Measurements from ENCODE around the gene TMEM106C. TPM values are rescaled to one million over a fixed set of nuclear protein-coding genes. Genes with fewer than 3 reads are reported as not detected.

The TMEM106C gene
- total and polyA plus RNA-seq, 2 of the 4 experiments (the other 2 are of a cell fraction), result 72.1 to 74.6 TPM

GRCh38 chr12:47949441-47950341, 13.7 kb upstream of the TMEM106C start:
- Histone ChIP-seq H3K14ac (replicated peaks; ENCODE audit: low read depth, low read length) (no peak overlapping the region), H3K4me3 (ENCODE audit: insufficient read depth, low read depth, low read length) (no peak overlapping the region), H3K4me1 (ENCODE audit: control insufficient read depth, insufficient read depth, low read length) (peaks cover 12% of the 10 kb centered on the region), H4K5ac (ENCODE audit: low read depth, low read length) (no peak overlapping the region), H3K4me2 (ENCODE audit: low read depth, low read length) (no peak overlapping the region), H3K9me3 (ENCODE audit: control insufficient read depth, insufficient read depth, low read length) (no peaks in the 10 kb centered on the region), H2BK20ac (ENCODE audit: low read depth, low read length) (no peak overlapping the region), H2BK15ac (ENCODE audit: low read depth, low read length) (no peak overlapping the region; the same call in 2 of the 3 replicates), H2AK9ac (replicated peaks; ENCODE audit: low read depth, low read length, poor library complexity) (peak overlapping the region; percentile 31), H4K20me1 (ENCODE audit: insufficient read depth, low read length) (no peaks in the 10 kb centered on the region), H3K9me1 (ENCODE audit: insufficient read depth, low read length) (peaks cover 2% of the 10 kb centered on the region; the same call in 1 of the 2 replicates), H3K36me3 (ENCODE audit: control insufficient read depth, insufficient read depth, low read length) (no peaks in the 10 kb centered on the region), H3K27ac (ENCODE audit: insufficient read depth, low read length) (no peak overlapping the region), H3K56ac (ENCODE audit: extremely low read depth, insufficient read depth, low read length) (no peak overlapping the region), H2AK5ac (ENCODE audit: low read depth, low read length) (no peak overlapping the region), H2BK5ac (ENCODE audit: low read depth, low read length, poor library complexity, severe bottlenecking) (no peak overlapping the region), H3K18ac (ENCODE audit: low read depth, low read length) (no peak overlapping the region), H4K8ac (ENCODE audit: low read depth in 2 of 2, low read length in 2 of 2) (peak overlapping the region in 1 of 2 experiments; percentile 26; a peak in 1 of 4 replicates), H3K79me1 (ENCODE audit: low read depth in 1 of 2, low read length in 2 of 2) (no peaks in the 10 kb centered on the region), H3K27me3 (ENCODE audit: control insufficient read depth, insufficient read depth, low read length) (peaks cover 20% of the 10 kb centered on the region), H2BK120ac (ENCODE audit: low read depth, low read length) (no peak overlapping the region), H3K4ac (ENCODE audit: low read depth, low read length) (peak overlapping the region; percentile 27; the same call in 1 of the 2 replicates), H4K91ac (ENCODE audit: insufficient read depth, low read depth, low read length) (no peak overlapping the region), H3K9ac (ENCODE audit: low read depth, low read length) (no peak overlapping the region), H3K23ac (ENCODE audit: low read depth, low read length) (no peak overlapping the region), H2AFZ (replicated peaks; ENCODE audit: low read length, poor library complexity) (peak overlapping the region; percentile 74)
- dilution Hi-C loops (cut with HindIII; ENCODE audit: low sequenced_read_pairs, unreplicated experiment), result no loop called here
- in situ Hi-C loops (cut with MboI; ENCODE audit: low sequenced_read_pairs), result no loop called here
- POLR2A ChIA-PET (ENCODE audit: unreplicated experiment), result no interaction called here
- intact Hi-C loops (cut with micrococcal nuclease), result loop anchor here (1.0 to 5.0 kb wide), 5 partner anchors 47 to 235 kb away; partner anchors contain the start of genes HDAC7 and VDR
- CTCF ChIA-PET, result interaction anchor here (0.5 to 1.8 kb wide), 10 partner anchors 14 to 110 kb away, joined by 3 to 9 read pairs (median 4); partner anchors contain the start of genes TMEM106C and VDR
- ATAC-seq (ENCODE audit: low read depth) (peak; percentile 90), DNase-seq (peak; percentile 72)
- BruUV-seq (replicated peaks), result no TSS peak
- WGBS, 2 experiments (ENCODE audit: extremely low coverage in 2 of 2, insufficient read length in 1 of 2), result 33% methylated on average over 3 of the region's 32 CpGs; no CpG with 5 or more reads in 1 of the 2 experiments
- no peak for TF ChIP-seq CHD1 (IDR thresholded peaks at IDR 0.05; ENCODE audit: low read depth, low read length)
- TF ChIP-seq, protein P1, sequence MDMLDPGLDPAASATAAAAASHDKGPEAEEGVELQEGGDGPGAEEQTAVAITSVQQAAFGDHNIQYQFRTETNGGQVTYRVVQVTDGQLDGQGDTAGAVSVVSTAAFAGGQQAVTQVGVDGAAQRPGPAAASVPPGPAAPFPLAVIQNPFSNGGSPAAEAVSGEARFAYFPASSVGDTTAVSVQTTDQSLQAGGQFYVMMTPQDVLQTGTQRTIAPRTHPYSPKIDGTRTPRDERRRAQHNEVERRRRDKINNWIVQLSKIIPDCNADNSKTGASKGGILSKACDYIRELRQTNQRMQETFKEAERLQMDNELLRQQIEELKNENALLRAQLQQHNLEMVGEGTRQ (IDR thresholded peaks at IDR 0.05; ENCODE audit: low read depth, low read length), result no peak
- TF ChIP-seq RCOR1 (IDR thresholded peaks at IDR 0.05; ENCODE audit: insufficient replicate concordance, low read length), result no peak
- TF ChIP-seq RAD21 (IDR thresholded peaks at IDR 0.05; ENCODE audit: low read length), result peak; percentile 88
- no peak for TF ChIP-seq ELK1 (IDR thresholded peaks at IDR 0.05; ENCODE audit: borderline replicate concordance, low read depth, low read length)
- no peak for TF ChIP-seq BHLHE40 (IDR thresholded peaks at IDR 0.05; ENCODE audit: low read depth, low read length)
- no peak for TF ChIP-seq MAFK (IDR thresholded peaks at IDR 0.05; ENCODE audit: low read depth, low read length)
- TF ChIP-seq MAZ (IDR thresholded peaks at IDR 0.05; ENCODE audit: borderline replicate concordance, low read depth, low read length), result no peak
- TF ChIP-seq CEBPB (IDR thresholded peaks at IDR 0.05; ENCODE audit: low read depth, low read length), result no peak
- TF ChIP-seq, protein P2, sequence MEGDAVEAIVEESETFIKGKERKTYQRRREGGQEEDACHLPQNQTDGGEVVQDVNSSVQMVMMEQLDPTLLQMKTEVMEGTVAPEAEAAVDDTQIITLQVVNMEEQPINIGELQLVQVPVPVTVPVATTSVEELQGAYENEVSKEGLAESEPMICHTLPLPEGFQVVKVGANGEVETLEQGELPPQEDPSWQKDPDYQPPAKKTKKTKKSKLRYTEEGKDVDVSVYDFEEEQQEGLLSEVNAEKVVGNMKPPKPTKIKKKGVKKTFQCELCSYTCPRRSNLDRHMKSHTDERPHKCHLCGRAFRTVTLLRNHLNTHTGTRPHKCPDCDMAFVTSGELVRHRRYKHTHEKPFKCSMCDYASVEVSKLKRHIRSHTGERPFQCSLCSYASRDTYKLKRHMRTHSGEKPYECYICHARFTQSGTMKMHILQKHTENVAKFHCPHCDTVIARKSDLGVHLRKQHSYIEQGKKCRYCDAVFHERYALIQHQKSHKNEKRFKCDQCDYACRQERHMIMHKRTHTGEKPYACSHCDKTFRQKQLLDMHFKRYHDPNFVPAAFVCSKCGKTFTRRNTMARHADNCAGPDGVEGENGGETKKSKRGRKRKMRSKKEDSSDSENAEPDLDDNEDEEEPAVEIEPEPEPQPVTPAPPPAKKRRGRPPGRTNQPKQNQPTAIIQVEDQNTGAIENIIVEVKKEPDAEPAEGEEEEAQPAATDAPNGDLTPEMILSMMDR (conservative IDR thresholded peaks at IDR 0.05; ENCODE audit: low read depth, low read length), result peak; percentile 88
- TF ChIP-seq RFX5 (IDR thresholded peaks at IDR 0.05; ENCODE audit: low read depth, low read length), result no peak
- TF ChIP-seq NFE2L2 (IDR thresholded peaks at IDR 0.05; ENCODE audit: low read depth, low read length), result no peak
- peak; percentile 81 for TF ChIP-seq SMC3 (IDR thresholded peaks at IDR 0.05; ENCODE audit: low read depth, low read length)
- no peak for TF ChIP-seq POLR2A (IDR thresholded peaks at IDR 0.05; ENCODE audit: low read depth, low read length)

Measured in IMR-90 (cell line).